Measurements from ENCODE around the gene KRT72.

Gene KRT72

DNA sequence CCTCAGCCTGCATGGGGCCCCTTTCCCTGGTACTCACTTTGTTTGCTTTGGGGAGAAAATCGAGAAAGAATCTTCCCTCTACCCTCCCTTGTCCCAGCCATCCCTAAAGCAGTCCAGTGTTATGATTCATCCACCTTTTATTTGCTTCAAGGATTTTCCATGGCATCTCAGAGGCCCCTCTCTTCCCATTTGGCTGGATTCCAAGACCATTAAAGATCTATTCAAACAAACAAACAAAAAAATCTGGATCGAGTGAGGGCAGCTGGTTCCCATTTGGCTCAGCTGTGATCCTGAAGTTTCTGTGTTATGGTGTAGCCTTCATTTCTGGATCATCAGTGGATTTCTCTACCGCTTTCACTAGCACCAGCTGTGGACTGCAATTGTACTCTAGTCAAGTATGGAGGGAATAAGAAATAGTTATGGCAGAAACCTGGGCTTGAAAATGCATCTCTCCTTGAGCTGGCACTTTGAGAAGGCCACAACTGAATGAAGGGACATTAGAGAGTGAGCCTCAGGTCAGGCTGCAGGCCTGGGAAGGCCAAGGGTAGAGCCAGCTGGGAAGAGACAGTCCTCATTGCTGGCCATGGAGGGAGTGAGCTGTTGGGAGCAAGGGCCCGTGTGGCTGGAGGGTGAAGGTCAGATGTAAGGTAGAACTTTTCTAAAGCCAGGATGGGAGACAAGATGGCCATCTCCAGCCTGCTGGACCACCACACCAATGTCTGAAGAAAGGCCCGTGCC, 62.0 kb downstream of the KRT72 start:
- DNase-seq: peak; percentile 77

GRCh38 chr12:52537101-52537500, 64.2 kb downstream of the KRT72 start:
- no peak for DNase-seq

All from kidney glomerular epithelial cell (primary cell).